Endodermal cell (in vitro differentiated cells): ENCODE data around the gene CATSPERD. TPM values are rescaled to one million over a fixed set of nuclear protein-coding genes. Genes with fewer than 3 reads are reported as not detected.
"Not testable (repeated sequence)": the region's sequence is repeated elsewhere in the genome, so short reads cannot be mapped to it uniquely, and the experiment has no call there.

Experiments
- DNase-seq: peaks from one replicate; pipeline ENCODE4 v3.0.0-alpha.2; 2017
- H3K27ac ChIP-seq: 2 replicates; pipeline ENCODE4 v1.5.1; 2013; ENCODE audit warnings: mild to moderate bottlenecking, low read depth, low read length, moderate library complexity
- H3K27me3 ChIP-seq: 2 replicates; pipeline ENCODE4 v1.6.1; 2013; ENCODE audit warnings: mild to moderate bottlenecking, low read length, moderate library complexity; ENCODE audit not compliant: insufficient read depth, control insufficient read depth, poor library complexity, severe bottlenecking
- H3K36me3 ChIP-seq: 2 replicates; pipeline ENCODE4 v1.7.0; 2013; ENCODE audit warnings: mild to moderate bottlenecking, low read length, moderate library complexity; ENCODE audit not compliant: control insufficient read depth, insufficient read depth
- H3K4me1 ChIP-seq: one replicate; pipeline ENCODE4 v1.7.0; 2013; ENCODE audit warnings: low read length; ENCODE audit not compliant: control insufficient read depth, insufficient read depth
- H3K4me3 ChIP-seq: 2 replicates; pipeline ENCODE4 v1.5.1; 2013; ENCODE audit warnings: mild to moderate bottlenecking, low read length, moderate library complexity
- H3K9ac ChIP-seq: 2 replicates; pipeline ENCODE4 v1.6.1; 2013; ENCODE audit warnings: mild to moderate bottlenecking, low read length, moderate library complexity; ENCODE audit not compliant: poor library complexity, severe bottlenecking; ENCODE audit errors: extremely low read depth
- H3K9me3 ChIP-seq: 2 replicates; pipeline ENCODE4 v1.6.1; 2013; ENCODE audit warnings: mild to moderate bottlenecking, low read length, moderate library complexity; ENCODE audit not compliant: control insufficient read depth
- H3K27ac Mint-ChIP-seq: 2 replicates; pipeline ENCODE4 v1.8.0; 2020; ENCODE audit warnings: mixed read lengths
- H3K27me3 Mint-ChIP-seq: 2 replicates; pipeline ENCODE4 v1.8.0; 2021; ENCODE audit warnings: mild to moderate bottlenecking, mixed read lengths; ENCODE audit not compliant: insufficient read depth
- H3K36me3 Mint-ChIP-seq: 2 replicates; pipeline ENCODE4 v1.8.0; 2020; ENCODE audit warnings: low read depth, mixed read lengths
- H3K4me1 Mint-ChIP-seq: 2 replicates; pipeline ENCODE4 v1.8.0; 2020; ENCODE audit warnings: mixed read lengths
- H3K4me3 Mint-ChIP-seq: 2 replicates; pipeline ENCODE4 v1.8.0; 2020; ENCODE audit warnings: mild to moderate bottlenecking, moderate library complexity, mixed read lengths
- H3K9me3 Mint-ChIP-seq: 2 replicates; pipeline ENCODE4 v1.8.0; 2020; ENCODE audit warnings: mild to moderate bottlenecking, mixed read lengths
- WGBS, 2 experiments: methylation state at CpG; one replicate each; pipeline versions ENCODE4 v1.1.5 to v1.1.7; 2013; ENCODE audit warnings: missing lambda C conversion rate in 2 of 2, mixed read lengths in 1 of 2; ENCODE audit not compliant: insufficient coverage in 1 of 2, insufficient read length in 1 of 2; 5-methylcytosine and 5-hydroxymethylcytosine counted together
- total RNA-seq, 2 donors: library from RNA; stranded (reverse); fragmentation: NEBNext Ultra II Directional in 1 of 2; extraction: Animal tissue kit (Norgen Biotek cat#: 25700) in 1 of 2; gene quantifications; 2 replicates in 1 of 2; 3 replicates in 1 of 2; pipeline ENCODE4 v1.2.1, GENCODE V29; 2021
- TF ChIP-seq, protein P1 (sequence below): fragments of 200-600 bp; sonication (generic); conservative IDR thresholded peaks from 2 replicates; pipeline ENCODE4 v1.5.0; 2021; ENCODE audit warnings: antibody characterized with exemption, mild to moderate bottlenecking

Gene CATSPERD
- total RNA-seq, 2 donors from 2014 or later: not detected

GRCh38 chr19:5697890-5698634 is 22.4 kb upstream of the CATSPERD start:
- Histone ChIP-seq H3K27me3 (no peaks in the 10 kb centered on the region), H3K9ac (no peak overlapping the region), H3K9me3 (peaks cover 10% of the 10 kb centered on the region), H3K4me1 (no peaks in the 10 kb centered on the region), H3K4me3 (no peak overlapping the region), H3K27ac (peak overlapping the region; percentile 24), H3K36me3 (peaks cover 40% of the 10 kb centered on the region)
- no peaks in the 10 kb centered on the region for H3K4me1 Mint-ChIP-seq
- H3K4me3 Mint-ChIP-seq: no peak overlapping the region
- H3K27ac Mint-ChIP-seq: no peak overlapping the region
- peaks cover 20% of the 10 kb centered on the region for H3K9me3 Mint-ChIP-seq
- TF ChIP-seq, protein P1, sequence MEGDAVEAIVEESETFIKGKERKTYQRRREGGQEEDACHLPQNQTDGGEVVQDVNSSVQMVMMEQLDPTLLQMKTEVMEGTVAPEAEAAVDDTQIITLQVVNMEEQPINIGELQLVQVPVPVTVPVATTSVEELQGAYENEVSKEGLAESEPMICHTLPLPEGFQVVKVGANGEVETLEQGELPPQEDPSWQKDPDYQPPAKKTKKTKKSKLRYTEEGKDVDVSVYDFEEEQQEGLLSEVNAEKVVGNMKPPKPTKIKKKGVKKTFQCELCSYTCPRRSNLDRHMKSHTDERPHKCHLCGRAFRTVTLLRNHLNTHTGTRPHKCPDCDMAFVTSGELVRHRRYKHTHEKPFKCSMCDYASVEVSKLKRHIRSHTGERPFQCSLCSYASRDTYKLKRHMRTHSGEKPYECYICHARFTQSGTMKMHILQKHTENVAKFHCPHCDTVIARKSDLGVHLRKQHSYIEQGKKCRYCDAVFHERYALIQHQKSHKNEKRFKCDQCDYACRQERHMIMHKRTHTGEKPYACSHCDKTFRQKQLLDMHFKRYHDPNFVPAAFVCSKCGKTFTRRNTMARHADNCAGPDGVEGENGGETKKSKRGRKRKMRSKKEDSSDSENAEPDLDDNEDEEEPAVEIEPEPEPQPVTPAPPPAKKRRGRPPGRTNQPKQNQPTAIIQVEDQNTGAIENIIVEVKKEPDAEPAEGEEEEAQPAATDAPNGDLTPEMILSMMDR: no peak
- WGBS, 2 experiments: 94 to 95% methylated on average over 11 to 30 of the region's 30 CpGs
- peaks cover 53% of the 10 kb centered on the region for H3K36me3 Mint-ChIP-seq
- DNase-seq: peak; percentile 51
- H3K27me3 Mint-ChIP-seq: no peaks in the 10 kb centered on the region

- TF ChIP-seq, protein P1: no peak
- Histone ChIP-seq H3K36me3 (peaks cover 41% of the 10 kb centered on the region), H3K9ac (no peak overlapping the region), H3K4me3 (no peak overlapping the region), H3K9me3 (peaks cover 10% of the 10 kb centered on the region), H3K27me3 (no peaks in the 10 kb centered on the region), H3K4me1 (no peaks in the 10 kb centered on the region), H3K27ac (no peak overlapping the region)
- DNase-seq: peak; percentile 43
- H3K4me1 Mint-ChIP-seq: no peaks in the 10 kb centered on the region
- H3K4me3 Mint-ChIP-seq: no peak overlapping the region
- no peak overlapping the region for H3K27ac Mint-ChIP-seq
- H3K9me3 Mint-ChIP-seq: peaks cover 25% of the 10 kb centered on the region
- H3K27me3 Mint-ChIP-seq: no peaks in the 10 kb centered on the region
- WGBS, 2 experiments: 94 to 95% methylated on average over 29 to 38 of the region's 38 CpGs
- peaks cover 57% of the 10 kb centered on the region for H3K36me3 Mint-ChIP-seq
These were observed 21.6 kb upstream of the CATSPERD start for GRCh38 chr19:5698635-5699422.

- Mint-ChIP-seq H3K36me3 (peaks cover 61% of the 10 kb centered on the region), H3K4me1 (no peaks in the 10 kb centered on the region), H3K27ac (no peak overlapping the region), H3K4me3 (no peak overlapping the region), H3K9me3 (peaks cover 25% of the 10 kb centered on the region), H3K27me3 (no peaks in the 10 kb centered on the region)
- no peak overlapping the region for H3K4me3 ChIP-seq
- H3K36me3 ChIP-seq: peaks cover 41% of the 10 kb centered on the region
- no peaks in the 10 kb centered on the region for H3K27me3 ChIP-seq
- H3K4me1 ChIP-seq: no peaks in the 10 kb centered on the region
- peaks cover 10% of the 10 kb centered on the region for H3K9me3 ChIP-seq
- WGBS, 2 experiments: 96 to 98% methylated on average over 13 to 22 of the region's 22 CpGs
- TF ChIP-seq, protein P1: no peak
- no peak for DNase-seq
- H3K9ac ChIP-seq: no peak overlapping the region
- no peak overlapping the region for H3K27ac ChIP-seq
These were observed 19.9 kb upstream of the CATSPERD start for GRCh38 chr19:5700455-5701092.

GRCh38 chr19:5702053-5702410 is 18.4 kb upstream of the CATSPERD start:
- H3K36me3 ChIP-seq: peaks cover 47% of the 10 kb centered on the region
- Mint-ChIP-seq H3K9me3 (peaks cover 25% of the 10 kb centered on the region), H3K36me3 (peaks cover 70% of the 10 kb centered on the region)
- peaks cover 10% of the 10 kb centered on the region for H3K9me3 ChIP-seq
- not testable (repeated sequence) for H3K27ac ChIP-seq, H3K9ac ChIP-seq, H3K4me1 Mint-ChIP-seq, H3K27ac Mint-ChIP-seq, H3K27me3 Mint-ChIP-seq, H3K4me3 ChIP-seq, H3K4me3 Mint-ChIP-seq, DNase-seq, H3K4me1 ChIP-seq, H3K27me3 ChIP-seq
- WGBS, 2 experiments: 83% methylated on average over 7 of the region's 28 CpGs; no CpG with 5 or more reads in 1 of the 2 experiments
